Mesendoderm (in vitro differentiated cells): ENCODE results near the gene PITPNB.

ENCODE experiments used
- DNase-seq: peaks from one replicate; pipeline ENCODE4 v3.0.0; 2013
- H2AK5ac ChIP-seq: 2 replicates; pipeline ENCODE4 v1.6.1; 2013; ENCODE audit warnings: low read length, inconsistent platforms
- H2BK120ac ChIP-seq: 2 replicates; pipeline ENCODE4 v1.6.1; 2013; ENCODE audit warnings: low read depth, mild to moderate bottlenecking, low read length, moderate library complexity, mixed read lengths
- H2BK15ac ChIP-seq: replicated peaks from 2 replicates; pipeline ENCODE4 v1.6.1; 2013; ENCODE audit warnings: low read depth, mild to moderate bottlenecking, moderate library complexity
- H2BK5ac ChIP-seq: 2 replicates; pipeline ENCODE4 v1.6.1; 2013; ENCODE audit warnings: low read length, inconsistent platforms
- H3K18ac ChIP-seq: 2 replicates; pipeline ENCODE4 v1.6.1; 2013; ENCODE audit warnings: mild to moderate bottlenecking, low read length, mixed read lengths
- H3K23ac ChIP-seq: one replicate; pipeline ENCODE4 v1.6.1; 2013; ENCODE audit warnings: low read length
- H3K27ac ChIP-seq: 2 replicates; pipeline ENCODE4 v1.5.1; 2013; ENCODE audit warnings: low read depth, mild to moderate bottlenecking, inconsistent platforms, low read length, moderate library complexity
- H3K27me3 ChIP-seq: 2 replicates; pipeline ENCODE4 v1.6.1; 2013; ENCODE audit warnings: low read length, control low read depth, mild to moderate bottlenecking, inconsistent platforms; ENCODE audit not compliant: insufficient read depth, poor library complexity
- H3K36me3 ChIP-seq: 2 replicates; pipeline ENCODE4 v1.6.1; 2013; ENCODE audit warnings: low read length, inconsistent platforms; ENCODE audit not compliant: control insufficient read depth, insufficient read depth
- H3K4ac ChIP-seq: one replicate; pipeline ENCODE4 v1.6.1; 2013; ENCODE audit warnings: low read depth, mild to moderate bottlenecking, low read length, moderate library complexity
- H3K4me1 ChIP-seq: 2 replicates; pipeline ENCODE4 v1.6.1; 2013; ENCODE audit warnings: low read depth, low read length, inconsistent platforms; ENCODE audit not compliant: control insufficient read depth
- H3K4me2 ChIP-seq: 2 replicates; pipeline ENCODE4 v1.6.1; 2013; ENCODE audit warnings: low read length
- H3K4me3 ChIP-seq: 2 replicates; pipeline ENCODE4 v1.5.1; 2013; ENCODE audit warnings: mild to moderate bottlenecking, low read length
- H3K56ac ChIP-seq: one replicate; pipeline ENCODE4 v1.6.1; 2013; ENCODE audit warnings: low read length
- H3K79me1 ChIP-seq: 2 replicates; pipeline ENCODE4 v1.6.1; 2013; ENCODE audit warnings: low read length, inconsistent platforms
- H3K79me2 ChIP-seq: 2 replicates; pipeline ENCODE4 v1.6.1; 2013; ENCODE audit warnings: mild to moderate bottlenecking, low read length; ENCODE audit not compliant: control insufficient read depth, insufficient read depth
- H3K9ac ChIP-seq: 2 replicates; pipeline ENCODE4 v1.6.1; 2013; ENCODE audit warnings: low read length, inconsistent platforms
- H4K5ac ChIP-seq: one replicate; pipeline ENCODE4 v1.6.1; 2013; ENCODE audit warnings: low read length
- H4K8ac ChIP-seq: one replicate; pipeline ENCODE4 v1.6.1; 2013; ENCODE audit warnings: low read depth, mild to moderate bottlenecking, control low read depth, low read length, moderate library complexity
- WGBS: extraction: QIAGEN DNeasy Blood & Tissue Kit; methylation state at CpG from one replicate; pipeline ENCODE4 v1.1.7; 2013; ENCODE audit warnings: low lambda C conversion rate, missing lambda C conversion rate; ENCODE audit not compliant: insufficient coverage; ENCODE audit errors: extremely low coverage; 5-methylcytosine and 5-hydroxymethylcytosine counted together

The PITPNB gene

GRCh38 chr22:27941143-27941542 lies 22.1 kb upstream of the PITPNB start:
- H3K18ac ChIP-seq: no peak overlapping the region
- H3K4me2 ChIP-seq: no peak overlapping the region
- no peak for DNase-seq

GRCh38 chr22:27937453-27937852 lies 18.4 kb upstream of the PITPNB start:
- Histone ChIP-seq H2BK5ac (no peak overlapping the region), H3K27ac (no peak overlapping the region), H3K9ac (no peak overlapping the region), H3K27me3 (no peaks in the 10 kb centered on the region), H4K5ac (no peak overlapping the region), H2BK120ac (no peak overlapping the region), H3K56ac (no peak overlapping the region), H4K8ac (no peak overlapping the region), H3K4me1 (no peaks in the 10 kb centered on the region), H3K4me3 (no peak overlapping the region), H3K79me1 (no peaks in the 10 kb centered on the region), H3K36me3 (no peaks in the 10 kb centered on the region), H3K79me2 (no peaks in the 10 kb centered on the region), H2AK5ac (no peak overlapping the region), H3K4me2 (no peak overlapping the region), H2BK15ac (no peak overlapping the region), H3K23ac (no peak overlapping the region), H3K4ac (no peak overlapping the region), H3K18ac (no peak overlapping the region)
- no CpG with 5 or more reads among the region's 2 CpGs for WGBS
- DNase-seq: no peak

More at GRCh38 chr22:27941143-27941542, 22.1 kb upstream of the PITPNB start:
- no peak overlapping the region for H3K23ac ChIP-seq
- H2BK120ac ChIP-seq: no peak overlapping the region
- H3K27me3 ChIP-seq: no peaks in the 10 kb centered on the region
- no peak overlapping the region for H2AK5ac ChIP-seq
- H3K56ac ChIP-seq: no peak overlapping the region
- no peak overlapping the region for H4K8ac ChIP-seq
- H3K79me2 ChIP-seq: no peaks in the 10 kb centered on the region
- H3K4me3 ChIP-seq: no peak overlapping the region
- H4K5ac ChIP-seq: no peak overlapping the region
- H3K4ac ChIP-seq: no peak overlapping the region
- H2BK5ac ChIP-seq: no peak overlapping the region
- H3K27ac ChIP-seq: no peak overlapping the region
- no peaks in the 10 kb centered on the region for H3K79me1 ChIP-seq
- H2BK15ac ChIP-seq: no peak overlapping the region
- no peaks in the 10 kb centered on the region for H3K4me1 ChIP-seq
- no peaks in the 10 kb centered on the region for H3K36me3 ChIP-seq
- no peak overlapping the region for H3K9ac ChIP-seq

GRCh38 chr22:27935897-27936296 lies 16.8 kb upstream of the PITPNB start:
- WGBS: no CpG with 5 or more reads among the region's 1 CpG

GRCh38 chr22:27934069-27934468 lies 15.0 kb upstream of the PITPNB start:
- no peak overlapping the region for H3K27ac ChIP-seq
- H3K27me3 ChIP-seq: no peaks in the 10 kb centered on the region
- no peak overlapping the region for H3K9ac ChIP-seq
- H3K36me3 ChIP-seq: no peaks in the 10 kb centered on the region
- no peak overlapping the region for H3K56ac ChIP-seq
- no peaks in the 10 kb centered on the region for H3K79me2 ChIP-seq
- H3K4ac ChIP-seq: no peak overlapping the region
- no peaks in the 10 kb centered on the region for H3K4me1 ChIP-seq
- peak; percentile 21 for DNase-seq
- H3K18ac ChIP-seq: no peak overlapping the region
- no peak overlapping the region for H2BK120ac ChIP-seq
- H4K5ac ChIP-seq: no peak overlapping the region
- H2BK15ac ChIP-seq: no peak overlapping the region
- no CpG with 5 or more reads among the region's 5 CpGs for WGBS
- H2AK5ac ChIP-seq: no peak overlapping the region
- no peak overlapping the region for H3K23ac ChIP-seq
- H2BK5ac ChIP-seq: no peak overlapping the region
- H3K4me2 ChIP-seq: no peak overlapping the region
- no peak overlapping the region for H3K4me3 ChIP-seq
- H3K79me1 ChIP-seq: no peaks in the 10 kb centered on the region
- no peak overlapping the region for H4K8ac ChIP-seq

More at GRCh38 chr22:27935897-27936296, 16.8 kb upstream of the PITPNB start:
- no peak overlapping the region for H3K56ac ChIP-seq
- H3K4me1 ChIP-seq: no peaks in the 10 kb centered on the region
- DNase-seq: no peak
- H3K79me2 ChIP-seq: no peaks in the 10 kb centered on the region
- no peaks in the 10 kb centered on the region for H3K79me1 ChIP-seq
- H3K9ac ChIP-seq: no peak overlapping the region
- H2BK15ac ChIP-seq: no peak overlapping the region
- H3K23ac ChIP-seq: no peak overlapping the region
- H4K5ac ChIP-seq: no peak overlapping the region
- H3K4me3 ChIP-seq: no peak overlapping the region
- no peak overlapping the region for H2AK5ac ChIP-seq
- no peak overlapping the region for H4K8ac ChIP-seq
- no peaks in the 10 kb centered on the region for H3K27me3 ChIP-seq
- H3K27ac ChIP-seq: no peak overlapping the region
- no peak overlapping the region for H3K4me2 ChIP-seq
- H3K18ac ChIP-seq: no peak overlapping the region
- no peak overlapping the region for H2BK120ac ChIP-seq
- H3K36me3 ChIP-seq: no peaks in the 10 kb centered on the region
- no peak overlapping the region for H2BK5ac ChIP-seq
- H3K4ac ChIP-seq: no peak overlapping the region

GRCh38 chr22:27933186-27933983 lies 14.3 kb upstream of the PITPNB start:
- Histone ChIP-seq H2BK15ac (no peak overlapping the region), H3K56ac (no peak overlapping the region), H3K4me1 (no peaks in the 10 kb centered on the region), H3K18ac (no peak overlapping the region), H3K4me2 (no peak overlapping the region), H2BK5ac (no peak overlapping the region), H4K8ac (no peak overlapping the region), H2AK5ac (no peak overlapping the region), H4K5ac (no peak overlapping the region), H3K27ac (no peak overlapping the region), H2BK120ac (no peak overlapping the region), H3K79me1 (no peaks in the 10 kb centered on the region), H3K23ac (no peak overlapping the region), H3K9ac (no peak overlapping the region), H3K79me2 (no peaks in the 10 kb centered on the region), H3K36me3 (no peaks in the 10 kb centered on the region), H3K27me3 (no peaks in the 10 kb centered on the region), H3K4ac (no peak overlapping the region), H3K4me3 (no peak overlapping the region)
- no peak for DNase-seq
- no CpG with 5 or more reads among the region's 9 CpGs for WGBS
